ENCODE measurements around the gene ZNF860.

GRCh38 chr3:32009101-32009500 lies 27.6 kb downstream of the ZNF860 start:
- TF ChIP-seq CTCF (IDR thresholded peaks at IDR 0.05; ENCODE audit: low read depth, low read length) (no peak), EZH2phosphoT487 (IDR thresholded peaks at IDR 0.05; ENCODE audit: low read depth) (no peak)

Measured in OCI-LY3 (cell line).